ENCODE measurements around the gene DAZAP1. TPM values are rescaled to one million over a fixed set of nuclear protein-coding genes. Genes with fewer than 3 reads are reported as not detected.

The DAZAP1 gene
- total and polyA plus RNA-seq, 2 experiments from 2014 or later, result 35.8 to 46.8 TPM

DNA sequence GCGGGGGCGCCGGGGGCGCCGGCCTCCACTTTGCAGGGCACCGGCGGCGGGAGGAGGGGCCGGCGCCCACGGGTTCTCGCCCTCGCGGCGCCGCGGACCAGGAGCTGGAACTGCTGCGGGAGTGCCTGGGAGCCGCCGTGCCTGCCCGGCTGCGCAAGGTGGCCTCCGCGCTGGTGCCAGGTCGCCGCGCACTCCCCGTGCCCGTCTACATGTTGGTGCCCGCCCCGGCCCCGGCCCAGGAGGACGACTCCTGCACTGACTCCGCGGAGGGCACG, 59.8 kb downstream of the DAZAP1 start:
- no peak overlapping the region for H3K4me3 ChIP-seq

DNA sequence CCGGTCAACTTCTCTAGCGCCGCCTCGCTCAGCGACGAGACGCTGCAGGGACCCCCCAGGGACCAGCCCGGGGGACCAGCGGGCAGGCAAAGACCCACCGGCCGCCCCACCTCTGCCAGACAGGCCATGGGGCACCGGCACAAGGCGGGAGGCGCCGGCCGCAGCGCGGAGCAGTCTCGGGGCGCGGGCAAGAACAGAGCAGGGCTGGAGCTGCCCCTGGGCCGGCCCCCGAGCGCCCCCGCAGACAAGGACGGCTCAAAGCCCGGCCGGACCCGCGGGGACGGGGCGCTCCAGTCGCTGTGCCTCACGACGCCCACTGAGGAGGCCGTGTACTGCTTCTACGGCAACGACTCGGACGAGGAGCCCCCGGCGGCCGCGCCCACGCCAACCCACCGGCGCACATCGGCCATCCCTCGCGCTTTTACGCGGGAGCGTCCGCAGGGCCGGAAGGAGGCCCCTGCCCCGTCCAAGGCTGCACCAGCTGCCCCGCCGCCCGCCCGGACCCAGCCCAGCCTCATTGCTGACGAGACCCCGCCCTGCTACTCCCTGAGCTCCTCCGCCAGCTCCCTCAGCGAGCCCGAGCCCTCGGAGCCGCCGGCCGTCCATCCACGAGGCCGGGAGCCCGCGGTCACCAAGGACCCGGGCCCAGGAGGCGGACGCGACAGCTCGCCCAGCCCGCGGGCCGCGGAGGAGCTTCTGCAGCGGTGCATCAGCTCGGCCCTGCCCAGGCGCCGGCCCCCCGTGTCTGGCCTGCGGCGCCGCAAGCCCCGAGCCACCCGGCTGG, 60.3 kb downstream of the DAZAP1 start:
- WGBS (ENCODE audit: low lambda C conversion rate, missing lambda C conversion rate), result 10% methylated on average over 80 of the region's 92 CpGs
- Histone ChIP-seq H4K20me1 (ENCODE audit: insufficient read depth, poor library complexity, severe bottlenecking) (peaks cover 73% of the 10 kb centered on the region), H3K9me2 (replicated peaks; ENCODE audit: insufficient read depth) (no peaks in the 10 kb centered on the region), H3K27ac (no peak overlapping the region), H3K9me3 (ENCODE audit: low read depth) (no peaks in the 10 kb centered on the region), H3K4me2 (peak overlapping the region; percentile 66), H3K4me1 (ENCODE audit: insufficient read depth) (peaks cover 42% of the 10 kb centered on the region), H2AFZ (no peak overlapping the region), H3K4me3 (no peak overlapping the region), H3K79me2 (no peaks in the 10 kb centered on the region), H3K27me3 (peaks cover 70% of the 10 kb centered on the region), H3K36me3 (replicated peaks; ENCODE audit: insufficient read depth, low read depth) (no peaks in the 10 kb centered on the region)
- TF ChIP-seq EZH2 (IDR thresholded peaks at IDR 0.05; ENCODE audit: borderline replicate concordance), result no peak
- TF ChIP-seq EZH2phosphoT487 (IDR thresholded peaks at IDR 0.05; ENCODE audit: low read depth, severe bottlenecking, unreplicated experiment), result peak; percentile 82
- no peak for DNase-seq (ENCODE audit: low spot score)

More for the DNA sequence above, 59.8 kb downstream of the DAZAP1 start:
- no peak for DNase-seq (ENCODE audit: low spot score)
- Histone ChIP-seq H3K9me2 (replicated peaks; ENCODE audit: insufficient read depth) (no peaks in the 10 kb centered on the region), H3K79me2 (no peaks in the 10 kb centered on the region), H3K27me3 (peaks cover 65% of the 10 kb centered on the region), H4K20me1 (ENCODE audit: insufficient read depth, poor library complexity, severe bottlenecking) (peaks cover 68% of the 10 kb centered on the region), H2AFZ (no peak overlapping the region), H3K4me2 (peak overlapping the region; percentile 66), H3K36me3 (replicated peaks; ENCODE audit: insufficient read depth, low read depth) (no peaks in the 10 kb centered on the region), H3K9me3 (ENCODE audit: low read depth) (no peaks in the 10 kb centered on the region), H3K4me1 (ENCODE audit: insufficient read depth) (peaks cover 42% of the 10 kb centered on the region), H3K27ac (no peak overlapping the region)
- TF ChIP-seq, protein P1, sequence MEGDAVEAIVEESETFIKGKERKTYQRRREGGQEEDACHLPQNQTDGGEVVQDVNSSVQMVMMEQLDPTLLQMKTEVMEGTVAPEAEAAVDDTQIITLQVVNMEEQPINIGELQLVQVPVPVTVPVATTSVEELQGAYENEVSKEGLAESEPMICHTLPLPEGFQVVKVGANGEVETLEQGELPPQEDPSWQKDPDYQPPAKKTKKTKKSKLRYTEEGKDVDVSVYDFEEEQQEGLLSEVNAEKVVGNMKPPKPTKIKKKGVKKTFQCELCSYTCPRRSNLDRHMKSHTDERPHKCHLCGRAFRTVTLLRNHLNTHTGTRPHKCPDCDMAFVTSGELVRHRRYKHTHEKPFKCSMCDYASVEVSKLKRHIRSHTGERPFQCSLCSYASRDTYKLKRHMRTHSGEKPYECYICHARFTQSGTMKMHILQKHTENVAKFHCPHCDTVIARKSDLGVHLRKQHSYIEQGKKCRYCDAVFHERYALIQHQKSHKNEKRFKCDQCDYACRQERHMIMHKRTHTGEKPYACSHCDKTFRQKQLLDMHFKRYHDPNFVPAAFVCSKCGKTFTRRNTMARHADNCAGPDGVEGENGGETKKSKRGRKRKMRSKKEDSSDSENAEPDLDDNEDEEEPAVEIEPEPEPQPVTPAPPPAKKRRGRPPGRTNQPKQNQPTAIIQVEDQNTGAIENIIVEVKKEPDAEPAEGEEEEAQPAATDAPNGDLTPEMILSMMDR (IDR thresholded peaks at IDR 0.05; ENCODE audit: poor library complexity), result no peak
- peak; percentile 42 for TF ChIP-seq EZH2phosphoT487 (IDR thresholded peaks at IDR 0.05; ENCODE audit: low read depth, severe bottlenecking, unreplicated experiment)
- WGBS (ENCODE audit: low lambda C conversion rate, missing lambda C conversion rate), result 10% methylated on average over 22 of the region's 36 CpGs

DNA sequence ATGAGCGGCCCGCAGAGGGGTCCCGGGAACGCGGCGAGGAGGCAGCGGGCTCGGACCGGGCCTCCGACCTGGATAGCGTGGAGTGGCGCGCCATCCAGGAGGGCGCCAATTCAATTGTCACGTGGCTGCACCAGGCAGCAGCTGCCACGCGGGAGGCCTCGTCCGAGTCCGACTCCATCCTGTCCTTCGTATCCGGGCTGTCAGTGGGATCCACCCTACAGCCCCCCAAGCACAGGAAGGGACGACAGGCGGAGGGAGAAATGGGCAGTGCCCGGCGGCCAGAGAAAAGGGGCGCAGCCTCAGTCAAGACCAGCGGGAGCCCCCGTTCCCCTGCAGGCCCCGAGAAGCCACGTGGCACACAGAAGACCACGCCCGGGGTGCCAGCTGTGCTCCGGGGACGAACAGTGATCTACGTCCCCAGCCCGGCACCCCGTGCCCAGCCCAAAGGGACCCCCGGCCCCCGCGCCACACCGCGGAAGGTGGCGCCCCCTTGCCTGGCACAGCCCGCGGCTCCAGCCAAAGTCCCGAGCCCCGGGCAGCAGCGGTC, 61.0 kb downstream of the DAZAP1 start:
- H3K4me2 ChIP-seq, result peak overlapping the region; percentile 66
- no peak overlapping the region for H3K4me3 ChIP-seq
- H3K79me2 ChIP-seq, result no peaks in the 10 kb centered on the region
- no peak for DNase-seq (ENCODE audit: low spot score)
- H3K27ac ChIP-seq, result no peak overlapping the region
- no peak overlapping the region for H2AFZ ChIP-seq
- TF ChIP-seq, protein P1 (IDR thresholded peaks at IDR 0.05; ENCODE audit: poor library complexity), result no peak
- TF ChIP-seq EZH2phosphoT487 (IDR thresholded peaks at IDR 0.05; ENCODE audit: low read depth, severe bottlenecking, unreplicated experiment), result peak; percentile 49
- TF ChIP-seq EZH2 (IDR thresholded peaks at IDR 0.05; ENCODE audit: borderline replicate concordance), result peak; percentile 94
- H3K4me1 ChIP-seq (ENCODE audit: insufficient read depth), result peaks cover 42% of the 10 kb centered on the region
- H4K20me1 ChIP-seq (ENCODE audit: insufficient read depth, poor library complexity, severe bottlenecking), result peaks cover 80% of the 10 kb centered on the region
- WGBS (ENCODE audit: low lambda C conversion rate, missing lambda C conversion rate), result 25% methylated on average over 29 of the region's 49 CpGs
- peaks cover 77% of the 10 kb centered on the region for H3K27me3 ChIP-seq
- H3K36me3 ChIP-seq (replicated peaks; ENCODE audit: insufficient read depth, low read depth), result no peaks in the 10 kb centered on the region
- no peaks in the 10 kb centered on the region for H3K9me3 ChIP-seq (ENCODE audit: low read depth)
- H3K9me2 ChIP-seq (replicated peaks; ENCODE audit: insufficient read depth), result no peaks in the 10 kb centered on the region

DNA sequence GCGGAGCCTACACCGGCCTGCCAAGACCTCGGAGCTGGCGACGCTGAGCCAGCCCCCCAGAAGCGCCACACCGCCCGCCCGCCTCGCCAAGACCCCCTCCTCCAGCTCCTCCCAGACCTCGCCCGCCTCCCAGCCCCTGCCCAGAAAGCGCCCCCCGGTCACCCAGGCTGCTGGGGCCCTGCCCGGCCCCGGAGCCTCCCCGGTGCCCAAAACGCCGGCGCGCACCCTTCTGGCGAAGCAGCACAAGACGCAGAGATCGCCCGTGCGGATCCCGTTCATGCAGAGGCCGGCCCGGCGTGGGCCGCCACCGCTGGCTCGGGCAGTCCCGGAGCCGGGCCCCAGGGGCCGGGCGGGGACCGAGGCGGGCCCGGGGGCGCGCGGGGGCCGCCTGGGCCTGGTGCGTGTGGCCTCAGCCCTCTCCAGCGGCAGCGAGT, 61.5 kb downstream of the DAZAP1 start:
- DNase-seq (ENCODE audit: low spot score), result peak; percentile 59
- peaks cover 80% of the 10 kb centered on the region for H3K27me3 ChIP-seq
- H2AFZ ChIP-seq, result no peak overlapping the region
- H3K79me2 ChIP-seq, result no peaks in the 10 kb centered on the region
- H3K9me2 ChIP-seq (replicated peaks; ENCODE audit: insufficient read depth), result no peaks in the 10 kb centered on the region
- 9% methylated on average over 25 of the region's 47 CpGs for WGBS (ENCODE audit: low lambda C conversion rate, missing lambda C conversion rate)
- H3K27ac ChIP-seq, result no peak overlapping the region
- no peaks in the 10 kb centered on the region for H3K9me3 ChIP-seq (ENCODE audit: low read depth)
- peak overlapping the region; percentile 66 for H3K4me2 ChIP-seq
- H3K4me3 ChIP-seq, result no peak overlapping the region
- peaks cover 42% of the 10 kb centered on the region for H3K4me1 ChIP-seq (ENCODE audit: insufficient read depth)
- H3K36me3 ChIP-seq (replicated peaks; ENCODE audit: insufficient read depth, low read depth), result no peaks in the 10 kb centered on the region
- TF ChIP-seq EZH2phosphoT487 (IDR thresholded peaks at IDR 0.05; ENCODE audit: low read depth, severe bottlenecking, unreplicated experiment) (no peak), EZH2 (IDR thresholded peaks at IDR 0.05; ENCODE audit: borderline replicate concordance) (no peak)
- H4K20me1 ChIP-seq (ENCODE audit: insufficient read depth, poor library complexity, severe bottlenecking), result peaks cover 84% of the 10 kb centered on the region

Measured in hepatocyte (in vitro differentiated cells).